Neural crest cell (in vitro differentiated cells): ENCODE data around the gene GPHN. TPM values are rescaled to one million over a fixed set of nuclear protein-coding genes. Genes with fewer than 3 reads are reported as not detected.

Experiments
- DNase-seq: peaks from one replicate; pipeline ENCODE4 v3.0.0; 2021; ENCODE audit warnings: low read depth, mixed read lengths, low spot score
- H3K27ac Mint-ChIP-seq: one replicate; pipeline ENCODE4 v1.8.0; 2021; ENCODE audit warnings: mild to moderate bottlenecking, mixed read lengths; ENCODE audit not compliant: unreplicated experiment
- H3K27me3 Mint-ChIP-seq: 2 replicates; pipeline ENCODE4 v1.8.0; 2021; ENCODE audit warnings: low read depth, mild to moderate bottlenecking, mixed read lengths
- H3K36me3 Mint-ChIP-seq: 2 replicates; pipeline ENCODE4 v1.8.0; 2021; ENCODE audit warnings: low read depth, mild to moderate bottlenecking, mixed read lengths
- H3K4me1 Mint-ChIP-seq: 2 replicates; pipeline ENCODE4 v1.8.0; 2021; ENCODE audit warnings: mixed read lengths
- H3K4me3 Mint-ChIP-seq: one replicate; pipeline ENCODE4 v1.8.0; 2021; ENCODE audit warnings: mild to moderate bottlenecking, mixed read lengths
- H3K9me3 Mint-ChIP-seq: 2 replicates; pipeline ENCODE4 v1.8.0; 2021; ENCODE audit warnings: mixed read lengths
- CTCF ChIP-seq: fragments of 200-600 bp; sonication (generic); conservative IDR thresholded peaks from 2 replicates; pipeline ENCODE4 v1.5.0; 2021; ENCODE audit warnings: antibody characterized with exemption, mild to moderate bottlenecking
- total RNA-seq: library from RNA; stranded (reverse); gene quantifications from 2 replicates; pipeline ENCODE4 v1.2.1, GENCODE V29; 2021

Gene GPHN
- total RNA-seq, 1 donor from 2014 or later, result 43.5 TPM

- no peak overlapping the region for H3K4me3 Mint-ChIP-seq
- no peak for DNase-seq
- no peak overlapping the region for H3K27ac Mint-ChIP-seq
- no peak for TF ChIP-seq CTCF
- H3K27me3 Mint-ChIP-seq, result no peaks in the 10 kb centered on the region
- H3K9me3 Mint-ChIP-seq, result no peaks in the 10 kb centered on the region
- no peaks in the 10 kb centered on the region for H3K36me3 Mint-ChIP-seq
- H3K4me1 Mint-ChIP-seq, result no peaks in the 10 kb centered on the region
Measured at GRCh38 chr14:66974397-66975025, 466.6 kb downstream of the GPHN start.

GRCh38 chr14:66975251-66975650 lies 467.3 kb downstream of the GPHN start:
- no peak for DNase-seq
- Mint-ChIP-seq H3K36me3 (no peaks in the 10 kb centered on the region), H3K4me1 (no peaks in the 10 kb centered on the region), H3K9me3 (no peaks in the 10 kb centered on the region), H3K27ac (no peak overlapping the region), H3K4me3 (no peak overlapping the region), H3K27me3 (no peaks in the 10 kb centered on the region)
- TF ChIP-seq CTCF, result no peak

DNA sequence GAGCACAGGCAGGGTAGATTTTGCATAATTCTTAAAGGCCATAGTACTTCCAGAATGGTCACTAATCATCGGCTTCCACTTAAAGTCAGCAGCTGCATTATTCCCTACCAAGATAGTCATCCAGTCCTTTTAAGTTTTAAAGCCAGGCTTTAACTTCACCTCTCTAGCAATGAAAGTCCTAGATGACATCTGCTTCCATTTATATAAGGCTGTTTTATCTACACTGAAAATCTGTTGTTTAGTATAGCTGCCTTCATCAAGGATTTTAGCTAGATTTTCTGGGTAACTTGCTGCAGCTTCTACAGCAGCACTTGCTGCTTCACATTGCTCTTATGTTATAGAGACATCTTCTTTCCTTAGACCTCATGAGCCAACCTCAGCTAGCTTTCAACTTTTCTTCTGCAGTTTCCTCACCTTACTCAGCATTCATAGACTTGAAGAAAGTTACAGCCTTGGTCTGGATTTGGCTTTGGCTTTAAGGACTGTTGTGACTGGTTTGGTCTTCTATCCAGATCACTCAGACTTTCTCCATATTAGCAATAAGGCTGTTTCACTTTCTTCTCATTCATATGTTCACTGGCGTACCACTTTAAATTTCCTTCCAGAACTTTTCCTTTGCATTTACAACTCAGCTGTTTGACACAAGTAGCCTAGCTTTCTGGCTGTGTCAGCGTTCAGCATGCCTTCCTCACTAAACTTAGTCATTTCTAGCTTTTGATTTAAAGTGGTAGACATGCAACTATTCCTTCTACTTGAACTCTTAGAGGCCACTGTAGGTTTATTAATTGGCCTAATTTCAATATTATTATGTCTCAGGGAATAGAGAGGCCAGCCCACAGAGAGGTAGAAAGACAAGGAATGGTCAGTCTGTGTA lies 471.4 kb downstream of the GPHN start:
- H3K27ac Mint-ChIP-seq, result no peak overlapping the region
- no peaks in the 10 kb centered on the region for H3K36me3 Mint-ChIP-seq
- H3K4me1 Mint-ChIP-seq, result no peaks in the 10 kb centered on the region
- H3K4me3 Mint-ChIP-seq, result no peak overlapping the region
- no peaks in the 10 kb centered on the region for H3K27me3 Mint-ChIP-seq
- no peak for DNase-seq
- no peak for TF ChIP-seq CTCF
- no peaks in the 10 kb centered on the region for H3K9me3 Mint-ChIP-seq

DNA sequence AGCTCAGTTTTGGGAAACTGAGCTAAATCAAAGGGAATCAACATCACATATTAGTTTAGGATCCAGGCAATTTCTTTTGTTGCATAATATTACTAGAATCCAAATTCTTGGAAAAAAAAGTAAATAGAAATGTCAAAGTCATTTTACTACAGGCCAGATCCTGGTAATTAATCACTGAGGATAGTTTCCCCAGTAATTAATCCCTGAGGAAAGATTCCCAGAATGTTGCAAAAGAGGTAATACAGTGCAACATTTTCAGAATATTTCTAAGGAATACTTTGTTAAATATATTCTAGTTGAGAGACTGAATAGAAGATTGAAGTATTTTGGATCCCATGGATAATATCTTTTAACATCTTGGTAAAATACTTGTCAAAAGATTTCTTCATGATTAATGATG lies 474.3 kb downstream of the GPHN start:
- Mint-ChIP-seq H3K36me3 (no peaks in the 10 kb centered on the region), H3K4me3 (no peak overlapping the region), H3K27me3 (no peaks in the 10 kb centered on the region), H3K9me3 (no peaks in the 10 kb centered on the region), H3K4me1 (no peaks in the 10 kb centered on the region), H3K27ac (no peak overlapping the region)
- DNase-seq, result no peak
- TF ChIP-seq CTCF, result no peak

DNA sequence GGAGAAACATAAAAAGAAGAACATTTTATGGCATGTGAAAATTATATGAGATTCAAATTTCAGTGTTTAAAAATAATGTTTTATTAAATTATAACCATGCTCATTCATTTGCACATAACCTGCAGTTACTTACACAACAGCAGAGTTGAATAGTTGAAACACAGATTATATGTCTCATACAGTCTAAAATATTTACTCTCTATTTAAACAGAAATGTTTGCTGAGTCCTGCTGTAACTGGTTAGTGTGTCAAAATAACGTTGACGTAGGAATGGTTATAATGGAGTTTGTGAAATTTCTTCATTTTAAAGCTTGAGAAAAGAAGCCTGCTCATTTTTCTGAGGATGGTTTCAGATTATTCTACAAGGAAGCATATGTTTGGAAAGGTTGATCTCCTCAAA lies 484.8 kb downstream of the GPHN start:
- Mint-ChIP-seq H3K9me3 (no peaks in the 10 kb centered on the region), H3K4me3 (no peak overlapping the region), H3K4me1 (no peaks in the 10 kb centered on the region), H3K36me3 (peaks cover 4% of the 10 kb centered on the region), H3K27ac (no peak overlapping the region), H3K27me3 (no peaks in the 10 kb centered on the region)
- no peak for TF ChIP-seq CTCF
- DNase-seq, result no peak
